PC-9 (cell line): Measurements from ENCODE around the gene EYS.

Experiments used
- EZH2 ChIP-seq: fragments of 200-600 bp; sonication (generic); IDR thresholded peaks from 2 replicates; pipeline ENCODE4 v1.8.0; 2017; ENCODE audit warnings: antibody characterized with exemption, low read depth
- TF ChIP-seq, protein P1 (sequence below): fragments of 200-600 bp; sonication (generic); conservative IDR thresholded peaks from 2 replicates; pipeline ENCODE4 v1.6.1; 2017; ENCODE audit warnings: mixed run types, antibody characterized with exemption, mild to moderate bottlenecking, moderate library complexity

DNA sequence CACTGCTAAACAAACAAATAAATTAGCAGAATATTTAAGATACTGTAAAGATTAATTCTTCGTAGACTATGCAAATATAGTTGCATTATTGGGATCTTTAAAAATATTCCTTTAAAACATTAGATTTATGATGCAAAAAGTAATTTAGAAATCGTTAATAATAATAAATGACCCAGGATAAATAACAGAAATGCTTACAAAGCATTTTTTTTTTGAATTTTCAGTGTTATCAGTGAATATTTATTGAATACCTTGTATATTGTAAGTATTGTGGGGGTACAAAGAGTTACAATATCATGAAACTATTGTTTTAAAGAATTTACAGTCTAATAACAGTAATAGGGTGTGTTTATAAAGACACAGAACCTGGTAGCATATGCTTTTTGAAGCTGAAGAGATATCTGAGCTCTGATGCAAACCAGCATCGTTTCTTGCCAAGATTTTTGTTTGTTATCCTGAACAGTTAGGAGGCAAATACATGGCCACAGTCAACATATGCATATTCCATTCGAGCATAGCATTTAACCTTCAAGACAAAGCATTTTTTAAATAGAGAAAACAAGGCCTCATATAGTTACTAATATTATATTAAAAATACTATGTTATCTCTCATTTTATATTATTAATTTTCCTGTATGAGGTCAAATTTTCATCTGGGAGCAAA lies 1584.2 kb downstream of the EYS start:
- TF ChIP-seq, protein P1, sequence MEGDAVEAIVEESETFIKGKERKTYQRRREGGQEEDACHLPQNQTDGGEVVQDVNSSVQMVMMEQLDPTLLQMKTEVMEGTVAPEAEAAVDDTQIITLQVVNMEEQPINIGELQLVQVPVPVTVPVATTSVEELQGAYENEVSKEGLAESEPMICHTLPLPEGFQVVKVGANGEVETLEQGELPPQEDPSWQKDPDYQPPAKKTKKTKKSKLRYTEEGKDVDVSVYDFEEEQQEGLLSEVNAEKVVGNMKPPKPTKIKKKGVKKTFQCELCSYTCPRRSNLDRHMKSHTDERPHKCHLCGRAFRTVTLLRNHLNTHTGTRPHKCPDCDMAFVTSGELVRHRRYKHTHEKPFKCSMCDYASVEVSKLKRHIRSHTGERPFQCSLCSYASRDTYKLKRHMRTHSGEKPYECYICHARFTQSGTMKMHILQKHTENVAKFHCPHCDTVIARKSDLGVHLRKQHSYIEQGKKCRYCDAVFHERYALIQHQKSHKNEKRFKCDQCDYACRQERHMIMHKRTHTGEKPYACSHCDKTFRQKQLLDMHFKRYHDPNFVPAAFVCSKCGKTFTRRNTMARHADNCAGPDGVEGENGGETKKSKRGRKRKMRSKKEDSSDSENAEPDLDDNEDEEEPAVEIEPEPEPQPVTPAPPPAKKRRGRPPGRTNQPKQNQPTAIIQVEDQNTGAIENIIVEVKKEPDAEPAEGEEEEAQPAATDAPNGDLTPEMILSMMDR, result no peak
- TF ChIP-seq EZH2, result no peak
